GM18508 (cell line): ENCODE results near the gene NUP93.
"Not testable (repeated sequence)": the region's sequence is repeated elsewhere in the genome, so short reads cannot be mapped to it uniquely, and the experiment has no call there.

Source experiments
- ATAC-seq: cut with Tn5 transposase; IDR thresholded peaks from one replicate; pipeline ENCODE4 v1.9.1; 2021; ENCODE audit warnings: moderate number of reproducible peaks; ENCODE audit not compliant: insufficient read depth, unreplicated experiment

NUP93 gene

DNA sequence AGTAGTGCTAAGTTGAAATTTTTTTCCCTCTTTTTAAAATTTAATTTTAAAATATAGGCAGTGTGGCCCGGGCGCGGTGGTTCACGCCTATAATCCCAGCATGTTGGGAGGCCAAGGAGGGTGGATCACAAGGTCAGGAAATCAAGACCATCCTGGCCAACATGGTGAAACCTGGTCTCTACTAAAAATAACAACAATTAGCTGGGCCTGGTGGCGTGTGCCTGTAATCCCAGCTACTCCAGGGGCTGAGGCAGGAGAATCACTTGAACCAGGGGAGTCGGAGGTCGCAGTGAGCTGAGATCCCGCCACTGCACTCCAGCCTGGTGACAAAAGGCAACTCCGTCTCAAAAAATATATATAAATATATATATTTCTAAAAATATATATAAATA, 77.7 kb downstream of the NUP93 start:
- not testable (repeated sequence) for ATAC-seq

DNA sequence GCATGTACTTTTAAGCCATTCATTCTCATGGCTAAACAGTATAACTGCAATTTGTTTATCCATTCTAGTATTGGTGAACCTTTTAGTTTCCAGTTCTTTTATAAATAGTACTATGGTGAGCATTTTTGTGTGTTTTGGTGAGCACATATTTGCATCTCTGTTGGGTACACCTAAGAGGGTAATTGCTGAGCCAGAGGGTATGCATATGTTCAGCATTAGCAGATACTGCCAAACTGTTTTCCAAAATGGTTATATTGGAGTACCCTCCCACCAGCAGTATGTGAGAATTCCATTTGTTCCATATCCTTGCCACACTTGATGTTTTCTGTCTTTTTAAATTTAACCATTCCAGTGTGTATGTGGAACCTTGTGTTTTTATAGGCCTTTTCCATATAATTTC, 81.0 kb downstream of the NUP93 start:
- no peak for ATAC-seq

DNA sequence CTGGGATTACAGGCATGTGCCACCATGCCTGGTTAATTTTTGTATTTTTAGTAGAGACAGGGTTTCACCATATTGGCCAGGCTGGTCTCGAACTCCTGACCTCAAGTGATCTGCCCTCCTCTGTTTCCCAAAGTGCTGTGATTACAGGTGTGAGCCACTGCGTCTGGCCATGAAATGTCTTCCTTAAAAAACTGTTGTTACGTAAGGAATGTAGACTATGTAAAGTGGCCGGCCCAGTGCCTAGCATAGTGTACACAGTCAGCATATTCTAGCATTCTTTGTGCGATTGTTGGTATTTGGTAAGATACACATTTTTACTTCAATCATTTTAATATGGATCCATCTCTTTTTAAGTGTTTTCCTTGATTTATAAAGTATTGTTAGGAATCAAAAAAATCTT, 81.7 kb downstream of the NUP93 start:
- not testable (repeated sequence) for ATAC-seq

DNA sequence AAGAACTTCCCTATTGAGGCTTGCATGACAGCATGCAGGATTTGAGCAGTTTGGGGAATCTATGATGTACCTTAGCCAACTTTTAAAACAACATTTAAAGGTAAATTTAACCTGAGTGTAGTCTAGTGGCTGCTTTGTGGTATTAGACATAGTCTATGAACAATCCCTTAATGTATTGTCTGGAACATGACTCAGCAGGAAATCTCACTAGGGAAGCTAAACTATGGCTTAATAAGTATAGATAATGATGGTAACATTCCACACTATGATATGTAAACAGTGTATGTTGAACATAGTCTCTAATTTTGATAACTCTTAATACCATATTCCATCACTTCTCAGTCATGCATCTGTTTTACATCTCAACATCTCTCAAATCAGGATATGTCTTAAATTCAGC, 83.0 kb downstream of the NUP93 start:
- no peak for ATAC-seq

DNA sequence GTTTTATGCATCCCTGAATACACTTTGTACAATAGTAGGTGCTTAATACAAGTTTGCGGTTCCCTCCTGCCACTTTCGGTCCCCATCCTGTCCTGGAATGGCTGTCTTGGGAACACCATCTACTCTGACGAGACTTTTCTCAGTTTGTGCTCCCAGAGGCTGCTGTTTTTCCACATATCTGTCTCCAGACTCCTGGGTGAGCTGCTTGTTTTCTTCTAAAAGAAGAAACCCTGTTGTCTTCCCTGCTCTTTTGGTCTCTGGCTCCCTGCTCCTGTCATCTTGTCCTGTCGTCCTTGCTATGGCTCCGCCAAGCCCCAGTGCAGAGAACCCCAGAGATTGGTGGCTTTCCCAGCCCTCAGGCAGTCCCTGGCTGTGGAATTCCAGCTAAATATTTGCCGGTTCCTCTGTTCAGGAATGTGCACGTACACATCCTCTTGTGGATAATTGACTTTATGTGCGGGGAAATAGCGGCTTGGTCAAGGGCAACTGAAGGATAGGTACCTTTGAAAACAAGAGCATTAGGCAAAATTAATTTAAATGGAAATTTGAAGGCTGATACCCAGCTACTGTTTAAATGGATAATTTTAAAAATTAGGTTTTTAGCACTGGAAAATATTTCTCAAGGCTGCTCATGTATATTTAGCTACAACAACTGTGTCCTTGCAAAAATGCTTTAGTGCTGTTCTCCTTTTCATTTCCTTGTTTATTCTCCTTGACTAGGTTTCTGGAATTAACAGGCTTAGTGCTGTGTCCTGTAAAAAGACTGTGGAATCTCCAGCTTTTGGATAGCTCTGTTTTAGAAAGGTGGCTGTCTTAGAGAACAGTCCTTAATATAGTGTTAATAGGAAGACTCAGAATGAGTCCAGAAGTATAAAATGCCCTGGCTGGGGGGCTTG, 84.9 kb downstream of the NUP93 start:
- ATAC-seq = no peak

DNA sequence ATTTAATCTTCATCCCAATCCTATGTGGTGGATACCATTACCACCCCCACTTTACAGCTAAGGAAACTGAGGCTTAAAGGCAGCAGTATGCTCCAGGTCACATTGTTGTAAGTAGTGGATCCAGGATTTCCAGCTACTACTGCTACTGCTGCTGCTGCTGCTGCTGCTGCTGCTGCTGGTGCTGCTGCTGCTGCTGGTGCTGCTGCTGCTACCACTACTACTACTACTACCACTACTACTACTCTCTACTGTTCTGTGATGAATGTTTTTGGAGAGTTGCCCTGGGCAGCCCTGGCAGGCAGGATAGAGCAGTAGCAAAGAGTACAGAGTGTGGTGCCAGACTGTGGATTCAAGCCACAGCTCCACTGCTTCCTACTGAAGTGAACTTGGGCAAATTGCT, 85.8 kb downstream of the NUP93 start:
- ATAC-seq = no peak

DNA sequence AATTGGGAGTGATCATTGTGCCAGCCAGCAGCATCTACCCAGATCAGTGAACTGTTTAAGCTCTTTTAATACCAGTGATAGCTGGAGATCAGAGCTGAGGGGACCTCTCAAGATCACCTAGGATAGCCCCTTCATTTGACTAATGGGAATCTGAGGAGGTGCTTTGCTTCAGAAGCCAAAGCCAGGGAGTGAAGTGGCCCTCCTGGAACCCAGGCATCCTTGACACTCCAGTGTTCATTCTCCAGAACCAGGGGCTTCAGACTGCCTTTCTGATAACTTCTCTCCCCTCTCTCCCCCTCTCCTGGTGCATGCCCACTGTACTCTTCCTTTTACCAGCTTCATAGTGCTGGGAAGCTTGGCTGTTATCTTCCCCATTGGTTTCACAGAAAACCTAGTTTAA, 87.1 kb downstream of the NUP93 start:
- ATAC-seq = no peak

DNA sequence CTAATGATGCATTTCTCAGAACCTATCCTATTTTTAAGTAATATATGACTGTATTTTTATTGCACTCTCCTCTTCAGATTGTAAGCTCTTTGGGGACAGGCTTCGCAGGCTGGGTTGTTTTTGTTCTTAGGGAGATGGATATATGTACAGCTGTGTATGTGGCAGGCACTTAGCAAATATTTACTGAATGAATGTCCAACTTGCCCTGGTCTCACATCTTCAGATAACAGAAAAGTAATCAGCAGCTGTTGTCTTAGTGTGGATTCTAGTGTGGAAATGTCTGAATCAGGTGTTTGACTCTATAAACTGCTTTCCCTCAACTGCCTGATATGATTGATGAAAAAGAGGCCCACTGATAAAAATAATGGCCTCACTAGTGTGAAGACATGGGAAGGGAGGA, 88.0 kb downstream of the NUP93 start:
- ATAC-seq = no peak

DNA sequence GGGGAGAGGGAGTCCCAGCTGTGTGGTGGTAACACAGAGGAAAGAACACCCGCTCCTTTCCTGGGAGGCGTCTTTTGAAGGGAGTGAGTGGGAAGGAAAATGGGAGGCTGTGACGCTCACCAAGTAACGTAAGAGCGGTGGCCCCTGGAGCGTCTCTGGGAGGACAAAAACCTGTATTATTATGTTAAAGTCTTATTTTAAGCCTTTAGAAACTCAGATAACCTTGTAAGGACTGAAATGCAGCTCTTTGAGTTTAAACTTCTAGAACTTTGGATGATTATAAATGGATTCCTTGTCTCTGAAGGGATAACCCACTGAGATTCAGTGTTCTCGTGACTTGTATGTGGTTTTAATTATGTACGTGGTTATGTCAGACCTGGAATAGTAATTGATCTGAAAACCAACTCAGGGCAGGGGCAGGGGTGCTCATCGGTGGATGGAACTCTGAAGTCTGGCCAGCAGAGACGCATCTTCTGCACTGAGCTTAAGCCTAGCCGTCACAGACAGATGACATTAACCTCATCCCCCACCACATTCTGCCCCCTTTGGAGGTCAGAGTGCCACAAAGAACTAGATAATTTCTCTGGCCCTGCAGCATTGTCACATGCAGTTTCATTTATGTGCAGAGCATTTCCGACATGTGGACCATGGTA, 93.3 kb downstream of the NUP93 start:
- no peak for ATAC-seq

DNA sequence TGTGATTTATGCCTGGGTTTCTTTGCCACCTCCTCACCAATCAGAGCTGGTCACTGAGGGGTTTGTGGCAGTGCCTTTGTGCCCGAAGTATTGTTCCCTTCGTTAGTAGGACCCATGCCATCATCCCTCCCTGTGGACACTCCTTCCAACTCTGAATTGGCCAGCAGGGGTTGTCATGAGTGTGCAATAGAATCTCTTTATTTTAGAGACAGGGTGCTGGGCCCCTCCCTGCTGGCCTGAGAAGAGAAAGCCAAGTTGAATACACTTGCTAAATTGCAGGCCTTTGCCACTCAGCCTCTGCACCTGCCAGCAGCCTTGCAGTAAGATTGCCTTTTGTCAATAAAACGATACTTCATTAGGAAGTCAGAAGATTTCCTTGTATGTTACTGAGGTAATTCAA, 94.4 kb downstream of the NUP93 start:
- no peak for ATAC-seq

DNA sequence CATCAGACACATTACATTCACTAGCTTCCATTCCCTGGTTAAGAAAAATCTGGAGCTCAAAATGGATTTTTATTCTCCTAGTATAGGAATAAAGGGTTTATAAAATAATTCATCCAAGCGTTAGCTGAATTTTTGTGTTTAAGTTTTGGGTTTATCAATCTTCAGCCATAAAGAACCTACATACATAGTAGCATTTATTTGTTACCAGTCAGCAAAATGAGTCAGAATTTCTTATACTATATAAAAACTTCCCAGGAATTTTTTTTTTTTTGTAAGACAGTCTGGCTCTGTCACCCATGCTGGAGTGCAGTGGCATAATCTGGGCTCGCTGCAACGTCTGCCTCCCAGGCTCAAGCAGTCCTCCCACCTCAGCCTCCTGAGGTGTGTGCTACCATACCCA, 94.9 kb downstream of the NUP93 start:
- no peak for ATAC-seq

DNA sequence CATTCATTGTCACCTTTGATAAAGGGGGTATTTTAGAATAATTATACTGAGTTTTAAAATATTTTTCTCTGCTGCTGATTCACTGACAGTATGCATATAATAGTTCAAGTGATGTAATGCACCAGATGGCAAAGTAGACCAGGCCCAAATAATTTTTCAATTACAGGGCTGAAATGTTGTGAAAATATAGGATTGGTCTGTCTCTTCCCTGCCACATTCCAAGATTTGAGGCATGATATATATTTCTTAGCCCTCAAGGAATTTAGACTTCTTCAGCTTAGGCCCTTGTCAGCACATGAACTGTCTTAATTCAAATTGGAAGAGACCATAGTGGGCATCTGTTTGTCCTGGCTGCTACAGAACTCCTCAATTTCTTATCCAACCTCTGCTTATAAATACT, 95.9 kb downstream of the NUP93 start:
- no peak for ATAC-seq

DNA sequence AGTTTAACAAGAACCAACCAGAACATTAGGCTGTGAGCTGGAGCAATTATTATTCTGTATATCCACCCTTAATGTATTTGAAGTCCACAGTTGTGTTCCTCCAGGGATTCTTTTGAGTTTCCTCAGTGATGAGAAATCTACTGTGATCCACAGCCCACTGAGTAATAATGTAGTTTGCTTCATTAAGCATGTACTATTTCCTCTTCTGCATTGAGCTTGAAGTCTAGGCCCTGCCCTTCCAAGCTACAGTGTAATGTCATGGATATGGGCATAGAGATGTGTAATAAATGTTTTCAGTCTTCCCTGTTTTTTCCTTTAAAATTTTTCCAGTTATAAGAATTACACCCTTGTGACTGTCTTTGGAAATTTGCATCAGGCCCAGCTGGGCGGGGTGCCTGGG, 98.7 kb downstream of the NUP93 start:
- ATAC-seq = no peak

DNA sequence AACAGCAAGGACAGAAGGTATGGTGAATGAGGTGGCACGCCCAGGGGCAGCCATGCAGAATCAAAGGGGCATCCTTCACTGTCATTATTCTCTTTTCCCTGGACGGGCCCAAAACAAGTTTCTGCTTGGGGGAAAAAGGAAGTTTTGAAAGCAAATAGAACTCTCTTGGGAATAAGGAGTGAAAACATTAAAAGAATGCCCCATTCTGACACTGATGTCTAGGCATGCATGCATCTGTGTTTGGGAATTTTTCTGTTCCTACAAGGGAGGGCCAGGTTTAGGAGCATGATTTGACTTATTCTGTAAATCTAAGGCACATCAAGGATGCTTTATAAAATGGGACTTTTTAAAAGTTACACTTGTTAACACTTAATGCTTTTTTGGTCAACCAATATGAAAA, 100.7 kb downstream of the NUP93 start:
- no peak for ATAC-seq

DNA sequence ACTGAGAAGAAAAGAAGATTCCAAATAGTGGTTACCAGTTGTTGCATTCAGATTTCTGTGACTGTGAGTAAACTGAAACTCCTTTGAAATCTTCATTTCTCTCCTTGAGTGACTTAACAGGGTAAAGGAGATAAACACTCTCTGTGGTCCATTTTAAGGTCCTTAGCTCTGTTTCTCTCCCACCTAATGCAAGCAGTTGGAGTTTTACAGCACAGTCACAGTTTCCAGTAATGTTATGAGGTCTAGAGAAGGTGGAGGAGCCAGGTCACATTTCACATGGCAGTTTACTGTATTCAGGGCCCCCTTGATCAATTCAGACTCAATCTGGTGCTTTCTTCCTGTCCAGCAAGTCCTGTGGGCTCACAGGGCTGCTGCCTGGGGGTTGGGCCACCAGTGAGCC, 102.8 kb downstream of the NUP93 start:
- ATAC-seq = no peak

DNA sequence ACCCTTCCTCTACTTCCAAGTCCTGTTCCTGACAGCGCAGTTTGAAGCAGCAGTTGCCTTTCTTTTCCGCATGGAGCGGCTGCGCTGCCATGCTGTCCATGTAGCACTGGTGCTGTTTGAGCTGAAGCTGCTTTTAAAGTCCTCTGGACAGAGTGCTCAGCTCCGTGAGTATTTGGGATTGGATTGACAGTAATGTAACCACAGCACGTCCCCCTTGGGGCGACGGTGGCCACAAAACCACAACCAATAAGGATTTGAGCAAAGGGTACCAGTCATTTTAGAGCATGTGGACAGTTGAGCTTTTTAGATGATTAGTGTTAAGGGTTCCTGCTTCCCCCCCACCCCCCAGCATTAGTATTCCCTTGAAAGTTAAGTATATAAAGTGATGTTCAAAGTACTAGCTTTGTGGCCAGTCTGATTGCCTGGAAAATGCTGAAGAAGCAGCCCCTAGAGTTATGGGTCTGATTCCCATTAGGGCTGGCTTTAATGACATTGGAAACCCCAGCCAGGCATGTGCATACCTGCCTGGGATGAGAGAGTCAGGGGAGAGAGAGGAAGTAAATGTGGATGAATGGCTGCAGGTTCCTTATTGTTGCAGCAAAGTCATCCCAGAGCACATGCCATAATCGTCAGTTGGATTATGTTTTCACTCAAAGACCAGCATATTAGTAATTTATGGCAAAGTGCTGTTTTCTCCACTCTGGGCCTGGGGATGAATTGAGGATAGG, 103.5 kb downstream of the NUP93 start:
- no peak for ATAC-seq

DNA sequence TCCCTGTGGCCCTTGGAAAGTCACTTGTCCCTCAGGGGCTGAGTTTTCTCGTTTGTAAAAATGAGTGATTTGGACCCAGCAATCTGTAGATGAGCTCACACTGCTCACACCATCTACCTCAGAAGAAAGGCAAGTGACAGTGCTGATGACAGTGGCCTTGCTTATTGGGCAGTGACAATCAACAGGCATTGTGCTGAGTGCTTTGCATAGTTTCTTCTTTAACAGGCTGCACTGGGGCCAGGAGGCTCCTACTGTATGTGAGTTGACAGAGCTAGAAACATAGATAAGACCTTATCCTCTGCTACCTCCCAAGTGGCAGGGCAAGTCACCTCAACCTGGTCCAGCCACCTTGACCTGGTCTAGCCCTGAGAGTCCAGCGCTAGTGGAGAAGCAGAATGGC, 105.4 kb downstream of the NUP93 start:
- ATAC-seq = no peak

DNA sequence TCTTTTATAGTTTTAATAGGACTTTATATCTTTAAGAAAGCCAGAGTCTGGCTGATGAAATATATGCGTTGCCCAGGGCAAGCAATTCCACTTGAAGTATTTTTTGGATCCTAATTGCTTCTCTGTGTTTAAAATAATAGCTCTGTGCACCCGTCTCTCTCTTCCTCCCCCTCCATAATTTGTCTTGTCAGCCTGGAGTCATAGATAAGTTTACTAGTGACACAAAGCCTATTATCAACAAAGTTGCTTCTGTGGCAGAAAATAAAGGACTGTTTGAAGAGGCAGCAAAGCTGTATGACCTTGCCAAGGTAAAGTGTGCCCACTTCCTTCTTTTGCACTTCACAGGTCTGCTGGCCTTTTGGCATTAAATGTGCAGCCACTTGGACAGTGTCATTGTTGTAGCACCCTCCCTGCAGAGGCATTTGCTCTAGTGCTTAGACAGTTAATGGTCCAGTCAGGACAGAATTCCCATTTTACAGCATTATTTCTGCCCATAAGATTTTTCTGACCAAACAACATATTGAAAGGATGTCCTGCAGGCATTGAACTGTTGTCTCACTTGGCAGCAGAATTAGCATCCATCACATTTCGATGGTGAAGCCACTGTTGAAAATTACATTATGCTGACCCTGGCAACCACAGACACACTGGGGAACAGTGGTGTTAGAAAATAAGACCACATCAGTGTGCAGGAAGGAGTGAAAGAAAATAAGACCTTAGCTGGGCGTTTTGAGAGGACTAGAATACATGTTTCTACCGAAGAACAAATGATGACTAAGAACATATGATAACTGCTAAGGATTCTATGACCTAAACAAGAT, 106.7 kb downstream of the NUP93 start:
- no peak for ATAC-seq

DNA sequence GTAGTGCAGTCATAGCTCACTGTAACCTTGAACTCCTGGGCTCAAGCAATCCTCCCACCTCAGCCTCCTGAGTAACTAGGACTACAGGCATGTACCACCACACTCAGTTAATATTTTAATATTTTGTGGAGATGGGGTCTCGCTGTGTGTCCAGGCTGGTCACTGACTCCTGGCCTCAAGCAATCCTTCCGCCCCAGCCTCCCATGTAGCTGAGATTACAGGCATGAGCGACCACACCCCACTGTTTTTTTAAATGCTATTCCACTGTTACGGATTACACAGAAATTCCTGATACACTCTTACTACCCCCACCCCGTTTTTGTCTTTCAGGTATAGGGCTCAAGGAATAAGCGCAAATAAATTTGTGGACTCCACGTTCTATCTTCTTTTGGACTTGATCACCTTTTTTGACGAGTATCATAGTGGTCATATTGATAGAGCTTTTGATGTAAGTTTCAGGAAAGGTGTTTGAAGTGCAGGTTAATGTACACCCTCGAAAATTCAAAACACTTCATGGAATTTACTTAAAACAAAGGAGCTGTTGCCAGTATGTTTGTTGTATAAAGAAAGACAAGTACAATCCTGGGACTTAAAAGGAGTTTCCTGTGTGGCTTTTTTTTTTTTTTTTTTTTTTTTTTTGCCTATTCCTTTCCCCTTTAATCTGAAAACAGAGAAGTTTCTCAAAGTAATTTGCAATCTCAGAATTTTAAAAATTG, 108.9 kb downstream of the NUP93 start:
- ATAC-seq = no peak

DNA sequence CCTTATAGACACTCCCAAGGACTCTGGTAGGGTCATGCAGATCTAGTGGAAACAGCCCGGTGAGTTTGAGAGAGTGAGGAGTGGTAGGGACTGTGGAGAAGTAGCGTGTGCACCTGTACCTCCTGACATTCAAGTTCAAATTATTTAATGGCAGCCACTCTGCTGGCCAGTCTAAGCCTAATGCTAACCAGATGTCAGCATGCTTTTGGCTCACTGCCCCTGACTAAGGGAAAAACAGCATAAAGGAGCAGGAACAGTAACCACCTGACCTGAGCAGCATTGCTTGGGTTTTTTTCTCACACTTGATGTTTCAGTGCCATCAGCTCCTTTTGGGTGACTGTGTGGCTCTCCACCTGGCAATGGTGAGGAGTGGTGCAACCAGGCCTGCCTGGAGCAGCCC, 111.3 kb downstream of the NUP93 start:
- no peak for ATAC-seq
